Measurements from ENCODE around the gene PIH1D1. TPM values are rescaled to one million over a fixed set of nuclear protein-coding genes. Genes with fewer than 3 reads are reported as not detected.

The PIH1D1 gene
- total and polyA plus RNA-seq, 2 of the 13 experiments (the other 11 are each of a cell fraction or from before 2014, with no cell fraction given) = 110 to 137 TPM

DNA sequence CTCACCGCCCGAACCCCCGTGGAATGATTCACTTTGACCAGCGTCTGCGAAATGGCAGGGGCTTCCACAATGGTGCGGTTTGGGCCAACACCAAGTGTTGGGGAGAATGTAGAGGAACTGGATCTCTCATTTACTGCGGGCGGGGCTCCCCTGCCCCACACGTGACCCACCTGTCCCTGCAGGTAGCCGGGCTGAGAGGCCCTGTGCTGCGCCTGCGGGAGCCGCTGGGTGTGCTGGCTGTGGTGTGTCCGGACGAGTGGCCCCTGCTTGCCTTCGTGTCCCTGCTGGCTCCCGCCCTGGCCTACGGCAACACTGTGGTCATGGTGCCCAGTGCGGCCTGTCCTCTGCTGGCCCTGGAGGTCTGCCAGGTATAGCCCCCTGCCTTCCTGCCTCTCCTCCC, 16.6 kb upstream of the PIH1D1 start:
- in situ Hi-C loops (cut with HindIII; ENCODE audit: extremely low pct_ligation_motif_present, low pct_unique_long_range_greater_than_20kb) (no loop called here), intact Hi-C loops (cut with micrococcal nuclease; ENCODE audit: unreplicated experiment) (no loop called here)
- 96% methylated on average over 12 of the region's 19 CpGs for WGBS (ENCODE audit: low lambda C conversion rate)
- FAIRE-seq = no peak
- H2AFZ ChIP-seq (ENCODE audit: low read length) = no peak overlapping the region
- no peak overlapping the region for H3K9ac ChIP-seq (ENCODE audit: insufficient read depth, low read depth, low read length)
- ATAC-seq = no peak
- TF ChIP-seq EEA1 (CRISPR knock-in tag; IDR thresholded peaks at IDR 0.05; ENCODE audit: borderline replicate concordance) = no peak
- TF ChIP-seq RBFOX2 (IDR thresholded peaks at IDR 0.05; ENCODE audit: low read depth, low read length) = 0 out of 2 replicates have a peak, but pooled peaks have one; percentile 17
- H3K4me3 ChIP-seq (replicated peaks in 1 of 3; ENCODE audit: insufficient read depth in 1 of 3, low read depth in 2 of 3, low read length in 3 of 3) = no peak overlapping the region
- 0 out of 2 replicates have a peak, but pooled peaks cover under 1% of the 10 kb centered on the region for H3K4me1 ChIP-seq (ENCODE audit: insufficient read depth, low read length)
- no peaks in the 10 kb centered on the region for H4K20me1 ChIP-seq (ENCODE audit: insufficient read depth, low read length)
- ChIA-PET POLR2A (no interaction called here), CTCF (ENCODE audit: low intra/inter-chr PET ratio, low total read pairs) (no interaction called here)
- H3K27ac ChIP-seq (ENCODE audit: extremely low read length, insufficient read depth, low read length) = no peak overlapping the region
- H3K4me2 ChIP-seq (ENCODE audit: low read depth, low read length) = no peak overlapping the region
- H3K79me2 ChIP-seq (ENCODE audit: insufficient read depth, low read length) = no peaks in the 10 kb centered on the region
- H3K27me3 ChIP-seq (ENCODE audit: control insufficient read depth in 1 of 2, insufficient read depth in 2 of 2, low read length in 2 of 2) = no peaks in the 10 kb centered on the region; a peak in 1 of 5 replicates
- peaks cover 1 to 6% of the 10 kb centered on the region in 2 experiments; a peak in 2 of 5 replicates for H3K36me3 ChIP-seq (replicated peaks in 1 of 2; ENCODE audit: control insufficient read depth in 1 of 2, insufficient read depth in 2 of 2, low read length in 2 of 2)
- BruUV-seq (replicated peaks) = no TSS peak
- no peak for DNase-seq (ENCODE audit: low spot score)
- no peaks in the 10 kb centered on the region for H3K9me3 ChIP-seq (ENCODE audit: low read length)

DNA sequence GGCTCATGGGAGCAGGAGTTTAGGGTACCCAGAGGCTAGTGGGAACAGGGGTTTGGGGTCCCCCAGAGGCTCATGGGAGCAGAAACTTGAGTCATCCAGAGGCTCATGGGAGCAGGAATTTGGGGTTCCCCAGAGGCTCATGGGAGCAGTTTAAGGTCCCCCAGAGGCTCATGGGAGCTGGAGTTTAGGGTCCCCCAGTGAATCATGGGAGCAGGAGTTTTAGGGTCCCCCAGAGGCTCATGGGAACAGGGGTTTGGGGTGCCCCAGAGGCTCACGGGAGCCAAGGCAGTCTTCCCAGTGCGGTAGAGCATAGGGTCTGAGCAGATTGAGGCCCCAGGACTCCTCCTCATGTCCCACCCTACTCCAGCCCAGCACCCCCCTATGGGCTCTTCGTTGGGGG, 13.8 kb upstream of the PIH1D1 start:
- Histone ChIP-seq H3K27ac (ENCODE audit: extremely low read length, insufficient read depth, low read length) (no peak overlapping the region), H3K36me3 (replicated peaks in 1 of 2; ENCODE audit: control insufficient read depth in 1 of 2, insufficient read depth in 2 of 2, low read length in 2 of 2) (peaks cover 1 to 6% of the 10 kb centered on the region in 2 experiments; a peak in 2 of 5 replicates), H4K20me1 (ENCODE audit: insufficient read depth, low read length) (no peaks in the 10 kb centered on the region), H3K79me2 (ENCODE audit: insufficient read depth, low read length) (no peaks in the 10 kb centered on the region), H3K4me3 (replicated peaks in 1 of 3; ENCODE audit: insufficient read depth in 1 of 3, low read depth in 2 of 3, low read length in 3 of 3) (no peak overlapping the region), H2AFZ (ENCODE audit: low read length) (no peak overlapping the region), H3K9me3 (ENCODE audit: low read length) (no peaks in the 10 kb centered on the region), H3K9ac (ENCODE audit: insufficient read depth, low read depth, low read length) (no peak overlapping the region), H3K4me1 (ENCODE audit: insufficient read depth, low read length) (no peaks in the 10 kb centered on the region), H3K4me2 (ENCODE audit: low read depth, low read length) (no peak overlapping the region), H3K27me3 (ENCODE audit: control insufficient read depth in 1 of 2, insufficient read depth in 2 of 2, low read length in 2 of 2) (no peaks in the 10 kb centered on the region)
- POLR2A ChIA-PET = interaction anchor here (1.3 kb wide), 1 partner anchor 12 kb away, joined by 3 read pairs; the partner anchor contains the start of gene ALDH16A1
- CTCF ChIA-PET (ENCODE audit: low intra/inter-chr PET ratio, low total read pairs) = no interaction called here
- TF ChIP-seq ZNF335 (CRISPR knock-in tag; IDR thresholded peaks at IDR 0.05) = no peak
- no peak for TF ChIP-seq RAD21 (CRISPR knock-in tag; IDR thresholded peaks at IDR 0.05)
- TF ChIP-seq SETDB1 (CRISPR knock-in tag; IDR thresholded peaks at IDR 0.05; ENCODE audit: borderline replicate concordance) = no peak
- TF ChIP-seq, protein P1, sequence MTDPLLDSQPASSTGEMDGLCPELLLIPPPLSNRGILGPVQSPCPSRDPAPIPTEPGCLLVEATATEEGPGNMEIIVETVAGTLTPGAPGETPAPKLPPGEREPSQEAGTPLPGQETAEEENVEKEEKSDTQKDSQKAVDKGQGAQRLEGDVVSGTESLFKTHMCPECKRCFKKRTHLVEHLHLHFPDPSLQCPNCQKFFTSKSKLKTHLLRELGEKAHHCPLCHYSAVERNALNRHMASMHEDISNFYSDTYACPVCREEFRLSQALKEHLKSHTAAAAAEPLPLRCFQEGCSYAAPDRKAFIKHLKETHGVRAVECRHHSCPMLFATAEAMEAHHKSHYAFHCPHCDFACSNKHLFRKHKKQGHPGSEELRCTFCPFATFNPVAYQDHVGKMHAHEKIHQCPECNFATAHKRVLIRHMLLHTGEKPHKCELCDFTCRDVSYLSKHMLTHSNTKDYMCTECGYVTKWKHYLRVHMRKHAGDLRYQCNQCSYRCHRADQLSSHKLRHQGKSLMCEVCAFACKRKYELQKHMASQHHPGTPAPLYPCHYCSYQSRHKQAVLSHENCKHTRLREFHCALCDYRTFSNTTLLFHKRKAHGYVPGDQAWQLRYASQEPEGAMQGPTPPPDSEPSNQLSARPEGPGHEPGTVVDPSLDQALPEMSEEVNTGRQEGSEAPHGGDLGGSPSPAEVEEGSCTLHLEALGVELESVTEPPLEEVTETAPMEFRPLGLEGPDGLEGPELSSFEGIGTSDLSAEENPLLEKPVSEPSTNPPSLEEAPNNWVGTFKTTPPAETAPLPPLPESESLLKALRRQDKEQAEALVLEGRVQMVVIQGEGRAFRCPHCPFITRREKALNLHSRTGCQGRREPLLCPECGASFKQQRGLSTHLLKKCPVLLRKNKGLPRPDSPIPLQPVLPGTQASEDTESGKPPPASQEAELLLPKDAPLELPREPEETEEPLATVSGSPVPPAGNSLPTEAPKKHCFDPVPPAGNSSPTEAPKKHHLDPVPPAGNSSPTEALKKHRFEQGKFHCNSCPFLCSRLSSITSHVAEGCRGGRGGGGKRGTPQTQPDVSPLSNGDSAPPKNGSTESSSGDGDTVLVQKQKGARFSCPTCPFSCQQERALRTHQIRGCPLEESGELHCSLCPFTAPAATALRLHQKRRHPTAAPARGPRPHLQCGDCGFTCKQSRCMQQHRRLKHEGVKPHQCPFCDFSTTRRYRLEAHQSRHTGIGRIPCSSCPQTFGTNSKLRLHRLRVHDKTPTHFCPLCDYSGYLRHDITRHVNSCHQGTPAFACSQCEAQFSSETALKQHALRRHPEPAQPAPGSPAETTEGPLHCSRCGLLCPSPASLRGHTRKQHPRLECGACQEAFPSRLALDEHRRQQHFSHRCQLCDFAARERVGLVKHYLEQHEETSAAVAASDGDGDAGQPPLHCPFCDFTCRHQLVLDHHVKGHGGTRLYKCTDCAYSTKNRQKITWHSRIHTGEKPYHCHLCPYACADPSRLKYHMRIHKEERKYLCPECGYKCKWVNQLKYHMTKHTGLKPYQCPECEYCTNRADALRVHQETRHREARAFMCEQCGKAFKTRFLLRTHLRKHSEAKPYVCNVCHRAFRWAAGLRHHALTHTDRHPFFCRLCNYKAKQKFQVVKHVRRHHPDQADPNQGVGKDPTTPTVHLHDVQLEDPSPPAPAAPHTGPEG (CRISPR knock-in tag; IDR thresholded peaks at IDR 0.05) = no peak
- no peak for TF ChIP-seq KLF11 (CRISPR knock-in tag; IDR thresholded peaks at IDR 0.05)
- no peak for TF ChIP-seq ZNF660 (CRISPR knock-in tag; IDR thresholded peaks at IDR 0.05; ENCODE audit: borderline replicate concordance, low read depth)
- TF ChIP-seq, protein P2, sequence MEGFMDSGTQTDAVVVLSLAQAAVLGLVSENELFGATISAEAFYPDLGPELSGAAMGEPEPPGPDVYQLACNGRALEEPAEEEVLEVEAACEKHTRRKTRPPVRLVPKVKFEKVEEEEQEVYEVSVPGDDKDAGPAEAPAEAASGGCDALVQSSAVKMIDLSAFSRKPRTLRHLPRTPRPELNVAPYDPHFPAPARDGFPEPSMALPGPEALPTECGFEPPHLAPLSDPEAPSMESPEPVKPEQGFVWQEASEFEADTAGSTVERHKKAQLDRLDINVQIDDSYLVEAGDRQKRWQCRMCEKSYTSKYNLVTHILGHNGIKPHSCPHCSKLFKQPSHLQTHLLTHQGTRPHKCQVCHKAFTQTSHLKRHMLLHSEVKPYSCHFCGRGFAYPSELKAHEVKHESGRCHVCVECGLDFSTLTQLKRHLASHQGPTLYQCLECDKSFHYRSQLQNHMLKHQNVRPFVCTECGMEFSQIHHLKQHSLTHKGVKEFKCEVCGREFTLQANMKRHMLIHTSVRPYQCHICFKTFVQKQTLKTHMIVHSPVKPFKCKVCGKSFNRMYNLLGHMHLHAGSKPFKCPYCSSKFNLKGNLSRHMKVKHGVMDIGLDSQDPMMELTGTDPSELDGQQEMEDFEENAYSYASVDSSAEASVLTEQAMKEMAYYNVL (CRISPR knock-in tag; IDR thresholded peaks at IDR 0.05; ENCODE audit: borderline replicate concordance) = no peak
- TF ChIP-seq ZNF446 (CRISPR knock-in tag; IDR thresholded peaks at IDR 0.05) = no peak
- no peak for TF ChIP-seq HNRNPL (IDR thresholded peaks at IDR 0.05; ENCODE audit: low read depth, low read length)
- intact Hi-C loops (cut with micrococcal nuclease; ENCODE audit: unreplicated experiment) = no loop called here
- no TSS peak for BruUV-seq (replicated peaks)
- whole genome bisulfite sequencing (ENCODE audit: low lambda C conversion rate) = 80% methylated on average over 1 of the region's 3 CpGs
- DNase-seq (ENCODE audit: low spot score) (no peak), ATAC-seq (no peak), FAIRE-seq (no peak)
- in situ Hi-C loops (cut with HindIII; ENCODE audit: extremely low pct_ligation_motif_present, low pct_unique_long_range_greater_than_20kb) = no loop called here
